ENCODE measurements around the gene TRABD. TPM values are rescaled to one million over a fixed set of nuclear protein-coding genes. Genes with fewer than 3 reads are reported as not detected.
"Not testable (repeated sequence)": the region's sequence is repeated elsewhere in the genome, so short reads cannot be mapped to it uniquely, and the experiment has no call there.

TRABD gene
- total RNA-seq, 1 experiment from 2014 or later: 55.7 TPM

DNA sequence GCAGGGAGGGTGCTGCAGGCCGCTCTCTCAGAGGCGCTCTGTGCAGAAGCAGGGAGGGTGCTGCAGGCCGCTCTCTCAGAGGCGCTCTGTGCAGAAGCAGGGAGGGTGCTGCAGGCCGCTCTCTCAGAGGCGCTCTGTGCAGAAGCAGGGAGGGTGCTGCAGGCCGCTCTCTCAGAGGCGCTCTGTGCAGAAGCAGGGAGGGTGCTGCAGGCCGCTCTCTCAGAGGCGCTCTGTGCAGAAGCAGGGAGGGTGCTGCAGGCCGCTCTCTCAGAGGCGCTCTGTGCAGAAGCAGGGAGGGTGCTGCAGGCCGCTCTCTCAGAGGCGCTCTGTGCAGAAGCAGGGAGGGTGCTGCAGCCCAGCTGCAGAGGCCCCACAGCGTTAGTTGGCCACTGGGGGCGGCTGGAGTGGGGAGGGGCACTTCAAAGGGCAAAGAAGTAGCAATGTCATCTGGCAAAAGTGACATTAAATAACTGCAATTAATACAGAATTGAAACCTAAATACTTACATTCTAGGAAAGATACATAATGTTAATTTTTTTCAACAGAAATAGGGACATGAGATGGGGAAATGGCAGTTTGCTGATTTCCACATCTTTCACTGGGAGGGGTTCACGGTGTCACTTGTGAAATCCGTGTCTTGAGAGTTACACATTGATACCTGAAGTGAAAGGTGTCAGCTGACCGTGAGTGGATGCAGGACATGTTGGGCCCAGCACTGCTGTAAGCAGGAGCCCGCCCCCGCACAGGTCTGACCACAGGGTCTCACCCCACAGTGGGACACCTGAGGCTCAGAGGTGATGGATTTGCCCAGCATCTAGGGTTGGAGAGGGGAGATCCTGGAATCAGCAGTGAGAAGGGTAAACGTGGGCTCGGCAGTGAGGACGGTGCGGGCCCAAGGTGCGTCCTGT lies 38.2 kb upstream of the TRABD start:
- CTCF ChIA-PET: interaction anchor here (1.1 kb wide), 1 partner anchor 43 kb away, joined by 4 read pairs; no protein-coding TSS in a partner anchor
- H3K36me3 ChIP-seq (ENCODE audit: control insufficient read depth, insufficient read depth, low read length); H3K27ac ChIP-seq (ENCODE audit: low read length); POLR2A ChIA-PET; H3K9me3 ChIP-seq (ENCODE audit: control insufficient read depth, insufficient read depth, low read depth, low read length); DNase-seq (ENCODE audit: low read depth, low spot score); H3K4me3 ChIP-seq (ENCODE audit: low read depth in 2 of 2, low read length in 2 of 2); H3K4me1 ChIP-seq (ENCODE audit: control insufficient read depth, insufficient read depth, low read length); ATAC-seq; in situ Hi-C loops (cut with HindIII; ENCODE audit: low pct_unique_long_range_greater_than_20kb, low sequenced_read_pairs); H3K27me3 ChIP-seq (ENCODE audit: control insufficient read depth, insufficient read depth, low read length); BruUV-seq (replicated peaks): not testable (repeated sequence)
- intact Hi-C loops (cut with micrococcal nuclease; ENCODE audit: unreplicated experiment): loop anchor here (5.0 kb wide), 1 partner anchor 45 kb away; no protein-coding TSS in a partner anchor

DNA sequence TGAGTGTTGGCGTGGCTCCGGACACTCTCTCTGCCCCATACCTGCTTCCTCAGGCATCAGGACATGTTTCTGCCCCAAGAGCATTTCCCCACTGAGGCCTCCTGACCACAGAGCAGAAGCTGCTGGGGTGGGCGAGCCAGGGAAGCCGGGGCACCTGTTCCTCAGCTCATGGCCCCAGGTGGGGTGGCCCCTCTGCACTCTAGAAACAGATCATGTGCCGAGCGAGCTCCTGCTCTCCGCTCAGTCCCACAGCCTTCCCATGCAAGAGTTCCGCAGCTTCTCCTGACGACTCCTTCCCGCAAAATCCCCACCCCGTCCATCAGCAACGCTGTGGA lies 37.6 kb upstream of the TRABD start:
- Histone ChIP-seq H3K27ac (ENCODE audit: low read length) (no peak overlapping the region), H3K4me3 (ENCODE audit: low read depth in 2 of 2, low read length in 2 of 2) (no peak overlapping the region), H3K4me1 (ENCODE audit: control insufficient read depth, insufficient read depth, low read length) (no peaks in the 10 kb centered on the region), H3K9me3 (ENCODE audit: control insufficient read depth, insufficient read depth, low read depth, low read length) (no peaks in the 10 kb centered on the region), H3K27me3 (ENCODE audit: control insufficient read depth, insufficient read depth, low read length) (no peaks in the 10 kb centered on the region), H3K36me3 (ENCODE audit: control insufficient read depth, insufficient read depth, low read length) (no peaks in the 10 kb centered on the region)
- no TSS peak for BruUV-seq (replicated peaks)
- ATAC-seq (no peak), DNase-seq (ENCODE audit: low read depth, low spot score) (no peak)
- intact Hi-C loops (cut with micrococcal nuclease; ENCODE audit: unreplicated experiment): loop anchor here (5.0 kb wide), 1 partner anchor 44 kb away; no protein-coding TSS in a partner anchor
- ChIA-PET POLR2A (no interaction called here), CTCF (interaction anchor here (1.1 kb wide), 1 partner anchor 42 kb away, joined by 4 read pairs; no protein-coding TSS in a partner anchor)
- in situ Hi-C loops (cut with HindIII; ENCODE audit: low pct_unique_long_range_greater_than_20kb, low sequenced_read_pairs): no loop called here
- TF ChIP-seq SIN3A (IDR thresholded peaks at IDR 0.05; ENCODE audit: borderline replicate concordance, insufficient read depth, low read depth, low read length) (no peak), TCF7L2 (IDR thresholded peaks at IDR 0.05; ENCODE audit: low read depth, low read length) (no peak), POLR2AphosphoS5 (IDR thresholded peaks at IDR 0.05; ENCODE audit: low read depth, low read length) (no peak)
- TF ChIP-seq, protein P1, sequence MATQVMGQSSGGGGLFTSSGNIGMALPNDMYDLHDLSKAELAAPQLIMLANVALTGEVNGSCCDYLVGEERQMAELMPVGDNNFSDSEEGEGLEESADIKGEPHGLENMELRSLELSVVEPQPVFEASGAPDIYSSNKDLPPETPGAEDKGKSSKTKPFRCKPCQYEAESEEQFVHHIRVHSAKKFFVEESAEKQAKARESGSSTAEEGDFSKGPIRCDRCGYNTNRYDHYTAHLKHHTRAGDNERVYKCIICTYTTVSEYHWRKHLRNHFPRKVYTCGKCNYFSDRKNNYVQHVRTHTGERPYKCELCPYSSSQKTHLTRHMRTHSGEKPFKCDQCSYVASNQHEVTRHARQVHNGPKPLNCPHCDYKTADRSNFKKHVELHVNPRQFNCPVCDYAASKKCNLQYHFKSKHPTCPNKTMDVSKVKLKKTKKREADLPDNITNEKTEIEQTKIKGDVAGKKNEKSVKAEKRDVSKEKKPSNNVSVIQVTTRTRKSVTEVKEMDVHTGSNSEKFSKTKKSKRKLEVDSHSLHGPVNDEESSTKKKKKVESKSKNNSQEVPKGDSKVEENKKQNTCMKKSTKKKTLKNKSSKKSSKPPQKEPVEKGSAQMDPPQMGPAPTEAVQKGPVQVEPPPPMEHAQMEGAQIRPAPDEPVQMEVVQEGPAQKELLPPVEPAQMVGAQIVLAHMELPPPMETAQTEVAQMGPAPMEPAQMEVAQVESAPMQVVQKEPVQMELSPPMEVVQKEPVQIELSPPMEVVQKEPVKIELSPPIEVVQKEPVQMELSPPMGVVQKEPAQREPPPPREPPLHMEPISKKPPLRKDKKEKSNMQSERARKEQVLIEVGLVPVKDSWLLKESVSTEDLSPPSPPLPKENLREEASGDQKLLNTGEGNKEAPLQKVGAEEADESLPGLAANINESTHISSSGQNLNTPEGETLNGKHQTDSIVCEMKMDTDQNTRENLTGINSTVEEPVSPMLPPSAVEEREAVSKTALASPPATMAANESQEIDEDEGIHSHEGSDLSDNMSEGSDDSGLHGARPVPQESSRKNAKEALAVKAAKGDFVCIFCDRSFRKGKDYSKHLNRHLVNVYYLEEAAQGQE (IDR thresholded peaks at IDR 0.05; ENCODE audit: insufficient read depth in 1 of 2, low read depth in 2 of 2, low read length in 1 of 2): no peak

DNA sequence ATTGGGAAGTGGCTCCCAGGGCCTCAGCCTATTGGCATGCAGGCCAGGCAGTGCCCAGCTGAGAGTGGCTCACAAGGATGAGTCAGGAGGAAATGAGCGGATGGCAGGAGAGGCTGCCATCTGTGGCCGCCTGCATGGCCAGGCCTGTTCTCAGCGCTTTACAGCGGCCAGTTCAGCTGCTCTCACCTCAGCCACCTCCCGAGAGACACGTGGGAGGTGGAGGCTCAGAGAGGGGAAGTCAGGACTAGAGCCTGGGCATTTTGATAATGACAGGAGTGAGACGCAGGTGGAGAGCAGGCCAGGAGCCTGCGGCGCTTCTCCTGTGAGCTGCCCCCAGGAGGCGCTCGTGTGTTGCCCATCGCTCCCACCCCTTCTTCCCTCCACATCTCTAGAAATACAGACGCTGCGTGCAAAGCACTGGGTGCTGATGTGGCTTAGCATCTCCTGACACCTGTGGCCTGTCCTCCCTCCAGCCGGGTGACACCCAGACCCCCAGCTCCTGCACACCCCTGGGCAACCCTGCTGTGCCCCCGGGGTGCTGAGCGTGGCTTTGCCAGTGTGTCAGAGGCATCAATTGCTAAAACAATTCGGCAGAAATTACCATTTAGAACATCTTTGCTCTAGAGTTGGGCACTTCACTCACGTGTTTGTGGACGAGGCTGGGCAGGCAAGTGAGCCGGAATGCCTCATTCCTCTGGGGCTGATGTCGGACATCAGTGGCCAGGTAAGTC lies 36.6 kb upstream of the TRABD start:
- no TSS peak for BruUV-seq (replicated peaks)
- CTCF ChIA-PET: interaction anchor here (0.6 to 1.1 kb wide), 3 partner anchors 41 to 254 kb away, joined by 3 to 6 read pairs (median 4); no protein-coding TSS in a partner anchor
- H3K4me3 ChIP-seq (ENCODE audit: low read depth in 2 of 2, low read length in 2 of 2): no peak overlapping the region
- DNase-seq (ENCODE audit: low read depth, low spot score) (peak; percentile 61), ATAC-seq (peak; percentile 91)
- no peaks in the 10 kb centered on the region for H3K27me3 ChIP-seq (ENCODE audit: control insufficient read depth, insufficient read depth, low read length)
- H3K27ac ChIP-seq (ENCODE audit: low read length): no peak overlapping the region
- intact Hi-C loops (cut with micrococcal nuclease; ENCODE audit: unreplicated experiment) (loop anchor here (1.0 to 5.0 kb wide), 2 partner anchors 43 to 60 kb away; no protein-coding TSS in a partner anchor), in situ Hi-C loops (cut with HindIII; ENCODE audit: low pct_unique_long_range_greater_than_20kb, low sequenced_read_pairs) (no loop called here)
- TF ChIP-seq SIN3A (IDR thresholded peaks at IDR 0.05; ENCODE audit: borderline replicate concordance, insufficient read depth, low read depth, low read length): no peak
- TF ChIP-seq, protein P2, sequence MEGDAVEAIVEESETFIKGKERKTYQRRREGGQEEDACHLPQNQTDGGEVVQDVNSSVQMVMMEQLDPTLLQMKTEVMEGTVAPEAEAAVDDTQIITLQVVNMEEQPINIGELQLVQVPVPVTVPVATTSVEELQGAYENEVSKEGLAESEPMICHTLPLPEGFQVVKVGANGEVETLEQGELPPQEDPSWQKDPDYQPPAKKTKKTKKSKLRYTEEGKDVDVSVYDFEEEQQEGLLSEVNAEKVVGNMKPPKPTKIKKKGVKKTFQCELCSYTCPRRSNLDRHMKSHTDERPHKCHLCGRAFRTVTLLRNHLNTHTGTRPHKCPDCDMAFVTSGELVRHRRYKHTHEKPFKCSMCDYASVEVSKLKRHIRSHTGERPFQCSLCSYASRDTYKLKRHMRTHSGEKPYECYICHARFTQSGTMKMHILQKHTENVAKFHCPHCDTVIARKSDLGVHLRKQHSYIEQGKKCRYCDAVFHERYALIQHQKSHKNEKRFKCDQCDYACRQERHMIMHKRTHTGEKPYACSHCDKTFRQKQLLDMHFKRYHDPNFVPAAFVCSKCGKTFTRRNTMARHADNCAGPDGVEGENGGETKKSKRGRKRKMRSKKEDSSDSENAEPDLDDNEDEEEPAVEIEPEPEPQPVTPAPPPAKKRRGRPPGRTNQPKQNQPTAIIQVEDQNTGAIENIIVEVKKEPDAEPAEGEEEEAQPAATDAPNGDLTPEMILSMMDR (IDR thresholded peaks at IDR 0.05): peak; percentile 91
- POLR2A ChIA-PET: no interaction called here
- H3K4me1 ChIP-seq (ENCODE audit: control insufficient read depth, insufficient read depth, low read length): no peaks in the 10 kb centered on the region
- no peaks in the 10 kb centered on the region for H3K9me3 ChIP-seq (ENCODE audit: control insufficient read depth, insufficient read depth, low read depth, low read length)
- no peaks in the 10 kb centered on the region for H3K36me3 ChIP-seq (ENCODE audit: control insufficient read depth, insufficient read depth, low read length)
